Activated CD4-positive, alpha-beta T cell treated with anti-CD3 and anti-CD28 coated beads for 1 hour (primary cell): ENCODE results near the gene NT5DC1.
A peak's percentile ranks its signal among the peaks of the same experiment; 100 is the strongest.

Experiments
- DNase-seq: peaks from one replicate; pipeline ENCODE4 v3.0.0-alpha.2; 2020

Gene NT5DC1

DNA sequence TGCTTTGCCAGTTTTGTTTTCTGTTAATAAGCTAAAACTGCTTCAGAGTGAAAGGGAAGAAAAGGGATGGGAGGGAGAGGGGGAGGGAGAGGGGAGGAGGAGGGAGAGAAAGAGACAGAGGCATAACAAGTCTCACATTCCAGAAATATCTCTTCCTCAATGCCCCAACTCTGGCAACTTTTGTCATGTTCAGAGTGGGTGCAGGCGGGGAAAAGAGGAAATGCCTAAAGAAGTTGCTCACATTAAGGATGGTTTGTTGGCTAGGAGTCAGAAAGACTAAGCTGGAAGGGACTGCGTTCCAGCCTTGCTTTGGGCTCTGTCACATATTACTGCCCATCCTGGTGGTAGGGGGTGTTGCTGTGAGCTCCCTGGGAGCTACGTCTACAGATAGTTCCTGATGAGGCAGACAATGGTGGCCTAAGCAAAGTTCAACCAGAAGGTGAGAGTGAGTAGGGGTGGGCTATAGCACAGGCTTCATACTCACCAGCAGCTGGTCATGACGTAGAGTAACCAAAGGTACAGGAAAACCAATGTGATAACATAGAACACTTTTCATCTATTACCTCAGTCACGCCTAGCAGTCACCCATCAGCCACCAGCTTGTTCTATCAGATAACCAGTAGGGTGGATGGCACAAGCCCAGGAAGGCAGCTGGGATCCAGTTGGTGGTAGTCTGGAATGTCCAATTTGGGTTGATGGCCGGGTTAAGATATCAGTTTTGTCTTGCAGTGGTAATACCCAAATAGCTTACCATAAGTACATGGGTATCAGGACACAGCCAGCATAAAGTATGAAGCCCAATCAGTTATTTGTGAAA is 151.1 kb downstream of the NT5DC1 start:
- DNase-seq, result no peak

- no peak for DNase-seq
Observed at GRCh38 chr6:116253188-116253504, 152.5 kb downstream of the NT5DC1 start.

DNA sequence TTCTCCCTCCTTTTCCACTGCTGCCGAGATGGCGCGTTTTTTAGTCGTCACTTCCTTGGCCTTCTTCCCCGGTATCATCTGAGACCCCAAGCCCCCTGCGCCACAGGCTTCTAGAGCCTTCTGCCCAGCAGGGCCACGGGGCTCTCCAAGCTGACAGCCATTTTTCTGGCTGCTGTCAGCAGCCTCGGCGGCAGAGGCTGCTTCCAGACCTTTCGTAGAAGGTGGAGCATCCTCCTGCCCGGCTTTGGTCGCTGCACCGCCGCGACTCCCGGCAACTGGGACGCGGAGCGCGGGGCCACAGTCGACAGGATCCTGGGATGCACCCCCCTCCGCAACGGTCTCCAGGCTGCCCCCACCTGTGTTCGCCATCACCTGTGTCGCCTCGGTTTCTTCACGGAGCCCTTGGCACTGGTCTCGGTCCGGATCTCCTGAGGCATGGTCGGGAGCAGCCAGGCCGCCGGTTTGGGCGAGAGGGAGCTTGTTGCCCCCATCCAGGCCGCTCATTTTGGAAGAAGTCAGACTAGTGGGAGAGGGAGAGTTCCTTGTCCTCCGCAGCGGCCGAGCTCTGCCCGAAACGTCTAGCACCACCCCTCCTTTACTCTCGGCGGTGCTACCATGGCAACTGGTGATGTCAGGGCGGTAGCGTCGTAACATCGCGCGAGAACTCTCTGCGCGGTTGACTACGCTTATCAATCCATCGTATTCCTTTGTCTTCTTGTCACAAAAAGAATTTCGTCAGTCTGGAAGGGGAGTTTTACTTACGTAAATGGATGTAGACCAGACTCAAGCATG is 153.0 kb downstream of the NT5DC1 start, which contains the start of gene TSPYL4:
TSPYL4 (minus strand) TSS at position 571 of the 792 bp plus-strand sequence; CDS start at position 504, 67 bp downstream.
- peak; percentile 87 for DNase-seq

- DNase-seq, result no peak
Observed at GRCh38 chr6:116254297-116255056, 153.8 kb downstream of the NT5DC1 start.

GRCh38 chr6:116255246-116255800 is 154.7 kb downstream of the NT5DC1 start:
- DNase-seq, result no peak

- no peak for DNase-seq
Observed at GRCh38 chr6:116256694-116257093, 156.0 kb downstream of the NT5DC1 start.

- DNase-seq, result no peak
Observed at GRCh38 chr6:116258520-116258919, 157.9 kb downstream of the NT5DC1 start.

- no peak for DNase-seq
Observed at GRCh38 chr6:116263353-116263752, 162.7 kb downstream of the NT5DC1 start.

DNA sequence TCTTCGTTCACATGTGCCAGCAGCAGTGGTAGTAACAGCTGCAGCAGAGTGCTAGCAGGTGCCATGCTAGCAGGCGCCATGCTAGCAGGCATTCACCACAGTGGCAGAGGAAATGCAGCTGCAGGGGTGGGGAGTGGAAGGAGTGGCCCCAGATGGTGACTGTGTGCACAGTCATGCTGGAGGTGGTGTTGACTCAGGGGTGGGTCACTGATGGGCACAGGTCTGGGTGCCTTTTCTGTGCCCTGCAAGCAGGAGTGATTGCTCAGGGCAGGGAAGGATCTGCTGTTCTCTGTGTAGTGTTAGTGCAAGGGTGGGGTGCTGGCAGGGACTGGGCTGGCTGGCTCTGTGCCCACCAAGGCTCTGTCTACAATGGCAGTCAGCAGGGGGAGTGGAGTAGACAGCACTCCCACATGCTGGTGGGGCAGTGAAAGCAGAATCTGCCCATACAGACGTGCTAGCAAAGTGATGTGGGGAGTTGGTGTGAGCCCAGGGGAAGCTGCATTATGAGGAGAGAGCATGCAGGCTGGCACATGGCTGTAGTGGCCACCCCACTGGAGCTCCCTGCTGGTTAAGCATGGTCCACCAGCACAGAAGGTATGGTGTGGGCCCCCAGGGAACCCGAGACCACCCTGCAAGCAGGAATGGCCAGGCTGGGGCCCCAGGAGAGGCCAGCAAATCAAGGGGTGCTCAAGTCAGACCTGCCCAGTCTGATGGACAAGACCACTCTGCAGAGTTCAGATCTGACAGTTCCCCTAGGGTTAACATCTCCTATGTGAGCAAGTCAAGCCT is 164.6 kb downstream of the NT5DC1 start:
- no peak for DNase-seq

DNA sequence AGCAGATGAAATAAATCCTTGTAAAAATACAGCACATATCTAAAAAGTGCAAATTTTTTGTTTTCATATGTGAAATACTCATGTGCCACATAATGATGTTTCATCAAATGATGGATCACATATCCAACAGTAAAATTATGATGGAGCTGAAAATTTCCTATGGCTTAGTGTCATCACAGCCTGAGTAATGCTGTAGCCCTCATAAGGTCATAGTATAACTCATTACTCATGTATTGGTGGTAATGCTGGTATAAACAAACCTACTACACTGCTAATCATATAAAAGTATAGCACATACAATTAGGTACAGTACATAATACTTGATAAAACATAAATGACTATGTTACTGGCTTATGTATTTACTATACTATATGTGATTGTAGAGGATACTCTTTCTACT is 166.2 kb downstream of the NT5DC1 start:
- DNase-seq, result no peak

- DNase-seq, result no peak
Observed at GRCh38 chr6:116267836-116268588, 167.4 kb downstream of the NT5DC1 start.

- no peak for DNase-seq
Observed at GRCh38 chr6:116268589-116269293, 168.1 kb downstream of the NT5DC1 start.

DNA sequence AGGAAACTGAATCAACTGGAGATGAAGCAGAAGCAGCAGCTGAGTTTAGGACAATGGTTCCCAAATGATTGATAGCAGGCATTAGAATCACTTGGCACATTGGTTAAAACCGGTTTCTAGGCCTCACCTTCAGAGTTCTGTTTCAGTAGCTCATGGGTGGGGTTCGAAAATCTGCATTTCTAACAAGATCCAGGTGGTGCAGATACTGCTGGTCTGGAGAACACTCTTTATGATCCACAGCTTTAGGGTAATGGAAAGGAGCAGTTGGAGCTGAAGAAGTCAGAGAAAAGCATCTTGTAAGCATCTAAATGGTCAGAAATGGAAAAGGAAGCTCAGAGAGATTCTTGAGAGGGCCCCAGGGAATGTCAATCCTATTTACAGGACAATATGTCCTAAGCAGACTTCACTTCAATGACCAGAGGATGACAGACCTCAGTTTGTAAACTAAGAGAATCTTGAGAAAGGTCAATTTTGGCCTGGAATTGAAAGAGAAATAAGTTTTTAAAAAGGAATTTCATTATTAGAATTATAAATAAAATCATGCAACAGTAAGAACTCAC is 170.6 kb downstream of the NT5DC1 start:
- DNase-seq, result no peak

GRCh38 chr6:116277124-116277523 is 176.5 kb downstream of the NT5DC1 start:
- no peak for DNase-seq

- DNase-seq, result no peak
Observed at GRCh38 chr6:116278481-116278829, 177.8 kb downstream of the NT5DC1 start.

GRCh38 chr6:116278854-116279231 is 178.2 kb downstream of the NT5DC1 start:
- DNase-seq, result no peak

GRCh38 chr6:116279232-116280160 is 178.8 kb downstream of the NT5DC1 start, which contains the start of gene TSPYL1:
TSPYL1 (minus strand) TSS chr6:116279930; CDS start chr6:116279830, 100 bp downstream.
- DNase-seq, result peak; percentile 91

GRCh38 chr6:116280161-116280932 is 179.7 kb downstream of the NT5DC1 start:
- DNase-seq, result no peak

DNA sequence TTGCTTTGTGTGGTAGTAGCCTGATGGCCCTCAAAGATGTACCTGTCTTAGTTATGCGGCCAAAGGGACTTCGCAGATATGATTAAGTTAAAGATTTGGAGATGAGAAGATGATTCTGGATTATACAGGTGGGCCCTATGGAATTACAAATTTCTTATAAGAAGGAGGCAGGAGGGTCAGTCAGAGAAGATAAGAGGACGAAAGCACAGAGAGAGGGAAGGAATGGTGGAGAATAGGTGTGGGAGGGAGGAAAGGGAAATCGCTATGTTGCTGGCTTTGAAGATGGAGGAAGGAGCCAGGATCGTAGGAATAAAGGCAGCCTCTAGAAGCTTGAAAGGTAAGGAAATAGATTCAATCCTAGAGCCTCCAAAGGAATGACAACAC is 180.3 kb downstream of the NT5DC1 start:
- DNase-seq, result no peak
